ENCODE data around the gene TNF.

Gene TNF

GRCh38 chr6:31626952-31627351 lies 51.6 kb downstream of the TNF start:
- H3K9me2 ChIP-seq (replicated peaks; ENCODE audit: low read depth, low read length), result no peaks in the 10 kb centered on the region
- peaks cover 32% of the 10 kb centered on the region for H3K4me1 ChIP-seq (ENCODE audit: insufficient read depth, low read length, poor library complexity, severe bottlenecking)
- no peak overlapping the region for H3K4me3 ChIP-seq (ENCODE audit: low read length, poor library complexity, severe bottlenecking)
- H3K36me3 ChIP-seq (ENCODE audit: insufficient read depth, low read length), result peaks cover 91% of the 10 kb centered on the region
- TF ChIP-seq, protein P1, sequence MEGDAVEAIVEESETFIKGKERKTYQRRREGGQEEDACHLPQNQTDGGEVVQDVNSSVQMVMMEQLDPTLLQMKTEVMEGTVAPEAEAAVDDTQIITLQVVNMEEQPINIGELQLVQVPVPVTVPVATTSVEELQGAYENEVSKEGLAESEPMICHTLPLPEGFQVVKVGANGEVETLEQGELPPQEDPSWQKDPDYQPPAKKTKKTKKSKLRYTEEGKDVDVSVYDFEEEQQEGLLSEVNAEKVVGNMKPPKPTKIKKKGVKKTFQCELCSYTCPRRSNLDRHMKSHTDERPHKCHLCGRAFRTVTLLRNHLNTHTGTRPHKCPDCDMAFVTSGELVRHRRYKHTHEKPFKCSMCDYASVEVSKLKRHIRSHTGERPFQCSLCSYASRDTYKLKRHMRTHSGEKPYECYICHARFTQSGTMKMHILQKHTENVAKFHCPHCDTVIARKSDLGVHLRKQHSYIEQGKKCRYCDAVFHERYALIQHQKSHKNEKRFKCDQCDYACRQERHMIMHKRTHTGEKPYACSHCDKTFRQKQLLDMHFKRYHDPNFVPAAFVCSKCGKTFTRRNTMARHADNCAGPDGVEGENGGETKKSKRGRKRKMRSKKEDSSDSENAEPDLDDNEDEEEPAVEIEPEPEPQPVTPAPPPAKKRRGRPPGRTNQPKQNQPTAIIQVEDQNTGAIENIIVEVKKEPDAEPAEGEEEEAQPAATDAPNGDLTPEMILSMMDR (conservative IDR thresholded peaks at IDR 0.05; ENCODE audit: low read length), result no peak
- TF ChIP-seq EZH2phosphoT487 (IDR thresholded peaks at IDR 0.05; ENCODE audit: borderline replicate concordance), result no peak
- no peaks in the 10 kb centered on the region for H3F3A ChIP-seq (ENCODE audit: low read depth)
- peaks cover 95% of the 10 kb centered on the region for H4K20me1 ChIP-seq (ENCODE audit: insufficient read depth, low read length, poor library complexity, severe bottlenecking)
- H3K9ac ChIP-seq (ENCODE audit: low read depth, low read length, poor library complexity, severe bottlenecking), result no peak overlapping the region
- H3K4me2 ChIP-seq (ENCODE audit: low read depth, low read length, poor library complexity, severe bottlenecking), result peak overlapping the region; percentile 18
- peaks cover 99% of the 10 kb centered on the region for H3K79me2 ChIP-seq (ENCODE audit: insufficient read depth, low read length)
- no peaks in the 10 kb centered on the region for H3K27me3 ChIP-seq (ENCODE audit: insufficient read depth, low read length, poor library complexity, severe bottlenecking)
- no peak overlapping the region for H2AFZ ChIP-seq (ENCODE audit: low read length)
- H3K9me3 ChIP-seq (ENCODE audit: insufficient read depth, low read depth, low read length), result no peaks in the 10 kb centered on the region

DNA sequence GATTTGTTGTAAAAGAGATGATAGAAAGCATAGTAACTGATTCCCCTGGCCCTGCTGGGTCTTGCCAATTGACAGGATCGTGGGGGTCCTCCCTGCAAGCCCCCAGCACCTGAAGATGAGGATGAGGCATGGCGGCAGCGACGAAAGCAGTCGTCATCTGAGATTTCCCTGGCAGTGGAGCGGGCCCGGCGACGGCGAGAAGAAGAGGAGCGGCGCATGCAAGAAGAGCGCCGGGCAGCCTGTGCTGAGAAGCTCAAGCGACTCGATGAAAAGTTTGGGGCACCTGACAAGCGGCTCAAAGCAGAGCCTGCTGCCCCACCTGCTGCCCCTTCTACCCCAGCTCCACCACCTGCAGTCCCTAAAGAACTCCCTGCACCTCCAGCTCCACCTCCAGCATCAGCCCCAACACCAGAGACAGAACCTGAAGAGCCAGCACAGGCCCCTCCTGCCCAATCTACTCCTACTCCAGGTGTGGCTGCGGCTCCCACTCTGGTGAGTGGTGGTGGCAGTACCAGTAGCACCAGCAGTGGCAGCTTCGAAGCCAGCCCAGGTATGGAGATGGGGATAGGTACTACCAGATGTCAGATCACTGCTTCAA lies 52.4 kb downstream of the TNF start:
- Histone ChIP-seq H3F3A (ENCODE audit: low read depth) (no peaks in the 10 kb centered on the region), H3K9ac (ENCODE audit: low read depth, low read length, poor library complexity, severe bottlenecking) (no peak overlapping the region), H3K4me2 (ENCODE audit: low read depth, low read length, poor library complexity, severe bottlenecking) (peak overlapping the region; percentile 30), H3K9me2 (replicated peaks; ENCODE audit: low read depth, low read length) (no peaks in the 10 kb centered on the region), H4K20me1 (ENCODE audit: insufficient read depth, low read length, poor library complexity, severe bottlenecking) (peaks cover 95% of the 10 kb centered on the region), H3K79me2 (ENCODE audit: insufficient read depth, low read length) (peaks cover 99% of the 10 kb centered on the region), H3K36me3 (ENCODE audit: insufficient read depth, low read length) (peaks cover 96% of the 10 kb centered on the region), H3K9me3 (ENCODE audit: insufficient read depth, low read depth, low read length) (no peaks in the 10 kb centered on the region), H2AFZ (ENCODE audit: low read length) (no peak overlapping the region), H3K27me3 (ENCODE audit: insufficient read depth, low read length, poor library complexity, severe bottlenecking) (no peaks in the 10 kb centered on the region), H3K4me1 (ENCODE audit: insufficient read depth, low read length, poor library complexity, severe bottlenecking) (peaks cover 30% of the 10 kb centered on the region), H3K4me3 (ENCODE audit: low read length, poor library complexity, severe bottlenecking) (no peak overlapping the region)
- no peak for TF ChIP-seq EZH2phosphoT487 (IDR thresholded peaks at IDR 0.05; ENCODE audit: borderline replicate concordance)
- TF ChIP-seq, protein P1 (conservative IDR thresholded peaks at IDR 0.05; ENCODE audit: low read length), result no peak

Measured in Loucy (cell line).